Mesothelial cell of epicardium (in vitro differentiated cells): ENCODE measurements around the gene KCNQ5. TPM values are rescaled to one million over a fixed set of nuclear protein-coding genes. Genes with fewer than 3 reads are reported as not detected.

Source experiments
- DNase-seq, 2 experiments: peaks; one replicate each; pipeline ENCODE4 v3.0.0; 2021; ENCODE audit warnings: low spot score in 2 of 2; ENCODE audit not compliant: unreplicated experiment in 2 of 2
- H3K27ac Mint-ChIP-seq: 2 replicates; pipeline ENCODE4 v1.8.0; 2021; ENCODE audit warnings: mixed read lengths
- H3K27me3 Mint-ChIP-seq: 2 replicates; pipeline ENCODE4 v1.8.0; 2021; ENCODE audit warnings: low read depth, mixed read lengths
- H3K36me3 Mint-ChIP-seq: 2 replicates; pipeline ENCODE4 v1.8.0; 2021; ENCODE audit warnings: mixed read lengths
- H3K4me1 Mint-ChIP-seq: 2 replicates; pipeline ENCODE4 v1.8.0; 2021; ENCODE audit warnings: mixed read lengths
- H3K4me3 Mint-ChIP-seq: 2 replicates; pipeline ENCODE4 v1.8.0; 2021; ENCODE audit warnings: mild to moderate bottlenecking, moderate library complexity, mixed read lengths
- H3K9me3 Mint-ChIP-seq: 2 replicates; pipeline ENCODE4 v1.8.0; 2021; ENCODE audit warnings: mixed read lengths
- CTCF ChIP-seq: fragments of 200-600 bp; sonication (generic); IDR thresholded peaks from one replicate; pipeline ENCODE4 v1.5.0; 2021; ENCODE audit warnings: antibody characterized with exemption; ENCODE audit not compliant: unreplicated experiment
- total RNA-seq: library from RNA; stranded (reverse); gene quantifications from 3 replicates; pipeline ENCODE4 v1.2.1, GENCODE V29; 2021

Gene KCNQ5
- total RNA-seq, 1 donor from 2014 or later = 4.8 TPM

GRCh38 chr6:72850469-72850868, 228.6 kb downstream of the KCNQ5 start:
- no peak overlapping the region for H3K27ac Mint-ChIP-seq
- TF ChIP-seq CTCF = no peak
- no peak for DNase-seq
- no peaks in the 10 kb centered on the region for H3K9me3 Mint-ChIP-seq
- H3K36me3 Mint-ChIP-seq = no peaks in the 10 kb centered on the region
- H3K4me1 Mint-ChIP-seq = no peaks in the 10 kb centered on the region
- H3K4me3 Mint-ChIP-seq = no peak overlapping the region
- no peaks in the 10 kb centered on the region for H3K27me3 Mint-ChIP-seq

GRCh38 chr6:72855471-72855870, 233.6 kb downstream of the KCNQ5 start:
- no peaks in the 10 kb centered on the region for H3K36me3 Mint-ChIP-seq
- no peak overlapping the region for H3K4me3 Mint-ChIP-seq
- TF ChIP-seq CTCF = no peak
- no peaks in the 10 kb centered on the region for H3K9me3 Mint-ChIP-seq
- H3K27me3 Mint-ChIP-seq = no peaks in the 10 kb centered on the region
- DNase-seq = no peak
- no peak overlapping the region for H3K27ac Mint-ChIP-seq
- no peaks in the 10 kb centered on the region for H3K4me1 Mint-ChIP-seq

GRCh38 chr6:72856801-72857200, 234.9 kb downstream of the KCNQ5 start:
- Mint-ChIP-seq H3K4me3 (no peak overlapping the region), H3K9me3 (no peaks in the 10 kb centered on the region), H3K27ac (no peak overlapping the region), H3K4me1 (peaks cover 6% of the 10 kb centered on the region), H3K36me3 (no peaks in the 10 kb centered on the region), H3K27me3 (no peaks in the 10 kb centered on the region)
- TF ChIP-seq CTCF = no peak
- no peak for DNase-seq

- no peaks in the 10 kb centered on the region for H3K27me3 Mint-ChIP-seq
- no peak overlapping the region for H3K4me3 Mint-ChIP-seq
- H3K4me1 Mint-ChIP-seq = peaks cover 14% of the 10 kb centered on the region
- H3K36me3 Mint-ChIP-seq = no peaks in the 10 kb centered on the region
- H3K27ac Mint-ChIP-seq = no peak overlapping the region
- TF ChIP-seq CTCF = no peak
- no peaks in the 10 kb centered on the region for H3K9me3 Mint-ChIP-seq
- no peak for DNase-seq
These were observed 236.1 kb downstream of the KCNQ5 start for GRCh38 chr6:72857791-72858585.

- TF ChIP-seq CTCF = no peak
- Mint-ChIP-seq H3K36me3 (no peaks in the 10 kb centered on the region), H3K27ac (no peak overlapping the region), H3K9me3 (no peaks in the 10 kb centered on the region), H3K27me3 (no peaks in the 10 kb centered on the region), H3K4me3 (no peak overlapping the region), H3K4me1 (peaks cover 19% of the 10 kb centered on the region)
- no peak for DNase-seq
These were observed 239.2 kb downstream of the KCNQ5 start for GRCh38 chr6:72861059-72861458.
